GM15510 (cell line): Measurements from ENCODE around the gene SRGAP3.

ENCODE experiments used
- POLR2A ChIP-seq: IDR thresholded peaks from 3 replicates; pipeline ENCODE4 v1.6.1; 2011; ENCODE audit warnings: borderline replicate concordance; ENCODE audit not compliant: insufficient read length; ENCODE audit errors: extremely low read depth

The SRGAP3 gene

DNA sequence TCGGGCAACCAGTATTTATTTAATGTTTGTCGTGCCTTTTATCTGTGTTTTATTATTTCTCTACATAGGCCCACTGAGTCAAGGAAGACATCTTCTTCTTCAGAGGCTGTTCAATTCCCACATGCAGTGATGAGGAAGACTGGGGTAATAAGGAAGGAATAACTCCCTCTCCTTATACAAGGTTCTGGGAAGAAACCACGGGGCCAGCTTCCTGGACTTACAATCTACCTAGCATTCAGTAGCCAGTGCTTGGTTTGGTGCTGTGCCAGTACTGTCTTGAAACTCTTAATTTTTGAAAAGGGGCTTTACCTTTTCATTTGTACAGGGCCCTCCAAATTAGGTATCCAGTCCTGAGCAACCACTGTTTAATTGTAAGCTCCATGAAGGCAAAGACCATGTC, 51.2 kb downstream of the SRGAP3 start:
- no peak for TF ChIP-seq POLR2A

DNA sequence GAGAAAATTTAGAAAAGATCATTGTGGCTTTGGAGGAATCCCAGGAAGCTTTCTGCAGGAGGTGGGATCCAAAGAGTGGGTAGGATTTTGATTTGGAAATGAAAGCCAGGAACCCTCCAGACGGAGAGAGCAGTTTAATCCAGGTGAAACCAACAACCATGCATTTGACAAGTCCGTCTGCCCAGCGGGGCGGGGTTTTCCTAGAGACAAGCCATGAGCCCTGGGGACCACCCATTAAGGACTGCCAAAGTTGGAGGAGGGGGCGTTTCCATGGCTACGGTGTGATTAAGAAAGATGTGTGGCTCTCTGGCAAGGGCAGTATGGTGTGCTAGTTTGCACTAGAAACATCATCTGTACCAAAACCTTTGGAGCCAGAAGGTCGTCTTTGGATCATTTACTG, 53.4 kb downstream of the SRGAP3 start:
- TF ChIP-seq POLR2A, result no peak

DNA sequence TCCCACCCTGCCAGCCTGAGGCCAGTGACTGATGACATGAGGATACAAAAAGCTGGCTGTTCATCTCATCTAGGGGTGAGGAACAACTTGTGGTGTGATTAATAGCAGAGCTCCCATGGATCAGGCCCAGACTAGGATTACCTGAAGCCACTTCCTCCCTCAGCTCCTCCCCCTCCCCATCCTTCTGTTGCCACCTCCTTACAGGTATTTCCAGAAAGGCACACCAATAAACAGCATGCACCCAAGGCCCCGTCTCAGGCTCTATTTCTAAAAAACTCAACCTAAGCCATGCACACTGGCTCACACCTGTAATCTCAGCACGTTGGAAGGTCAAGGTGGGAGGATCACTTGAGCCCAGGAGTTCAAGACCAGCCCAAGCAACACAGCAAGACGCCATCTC, 54.1 kb downstream of the SRGAP3 start:
- no peak for TF ChIP-seq POLR2A

DNA sequence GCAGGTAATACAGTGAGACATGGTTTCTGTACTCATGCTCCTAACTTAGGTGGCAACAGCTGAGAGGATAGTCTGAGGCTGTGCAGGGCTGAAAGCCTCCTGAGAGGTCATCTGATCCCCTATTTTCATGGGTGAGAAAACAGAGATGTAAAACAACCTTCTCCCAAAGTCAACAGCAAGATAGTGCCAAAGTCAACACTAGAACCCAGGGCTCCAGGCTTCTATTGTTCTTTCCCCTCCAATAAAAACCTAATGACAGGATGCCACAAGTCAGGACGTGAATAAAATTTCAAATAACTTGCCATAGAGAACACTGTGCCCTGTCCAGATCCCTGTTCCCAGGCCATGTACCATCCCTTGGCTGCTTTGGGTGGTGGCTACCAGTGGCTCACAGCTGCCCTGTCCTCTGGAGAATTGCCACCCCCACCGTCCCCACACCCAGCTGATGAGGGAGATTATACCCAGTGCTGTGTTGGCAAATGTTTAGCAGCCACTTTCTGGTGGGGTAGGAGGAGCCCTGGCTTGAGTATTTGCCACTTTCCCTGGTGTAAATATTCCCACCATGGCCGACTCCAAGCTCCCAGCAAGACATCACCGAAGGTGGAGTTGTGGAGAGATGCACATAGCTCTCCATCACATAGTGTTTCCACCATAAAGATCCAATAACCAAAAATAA, 54.8 kb downstream of the SRGAP3 start:
- TF ChIP-seq POLR2A, result no peak

DNA sequence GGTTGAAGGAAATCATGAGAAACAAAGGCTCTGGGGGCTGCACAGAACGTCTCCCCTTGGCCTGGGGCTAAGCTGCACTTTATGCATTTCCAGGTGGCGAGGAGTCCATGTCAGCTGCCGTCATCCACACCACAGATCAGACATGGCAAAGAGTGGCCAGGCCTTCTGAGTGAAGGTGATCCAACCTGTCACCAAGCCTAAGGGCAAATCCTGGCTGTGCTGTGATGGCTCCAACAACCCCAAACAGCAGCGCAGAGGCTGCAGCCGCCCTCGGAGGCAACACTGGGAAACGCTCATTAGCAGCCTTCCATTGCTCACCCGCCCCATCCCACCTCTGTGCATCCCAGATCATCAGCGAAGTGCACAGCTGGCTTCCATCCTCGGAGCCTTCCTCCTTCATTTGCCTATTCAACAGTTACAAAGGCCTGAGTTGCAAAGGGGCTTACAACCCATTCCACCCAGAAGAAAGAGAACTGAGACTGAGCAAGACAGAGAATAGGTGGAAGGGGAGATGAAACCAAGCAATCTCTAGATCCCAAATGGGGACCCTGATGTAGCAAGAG, 55.7 kb downstream of the SRGAP3 start:
- TF ChIP-seq POLR2A, result no peak

DNA sequence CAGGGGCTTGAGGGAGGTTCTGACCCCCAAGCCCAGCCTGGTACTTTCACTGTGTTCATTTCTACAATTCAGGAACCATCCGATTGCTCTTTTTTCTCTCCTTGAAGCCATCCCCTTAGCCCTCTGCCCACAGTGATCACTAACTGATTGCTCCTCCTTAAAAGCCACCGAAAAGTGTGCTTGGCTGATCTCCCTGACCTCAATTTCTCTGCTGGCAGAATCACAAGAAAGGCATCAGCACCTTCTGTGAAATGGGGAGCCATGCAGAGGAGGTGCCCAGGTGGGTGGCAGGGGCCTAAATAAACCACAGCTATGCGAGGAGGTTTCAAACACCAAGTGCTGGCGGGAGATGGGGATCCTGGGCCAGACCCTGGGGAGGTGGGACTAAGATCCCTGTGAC, 56.2 kb downstream of the SRGAP3 start:
- TF ChIP-seq POLR2A, result no peak

DNA sequence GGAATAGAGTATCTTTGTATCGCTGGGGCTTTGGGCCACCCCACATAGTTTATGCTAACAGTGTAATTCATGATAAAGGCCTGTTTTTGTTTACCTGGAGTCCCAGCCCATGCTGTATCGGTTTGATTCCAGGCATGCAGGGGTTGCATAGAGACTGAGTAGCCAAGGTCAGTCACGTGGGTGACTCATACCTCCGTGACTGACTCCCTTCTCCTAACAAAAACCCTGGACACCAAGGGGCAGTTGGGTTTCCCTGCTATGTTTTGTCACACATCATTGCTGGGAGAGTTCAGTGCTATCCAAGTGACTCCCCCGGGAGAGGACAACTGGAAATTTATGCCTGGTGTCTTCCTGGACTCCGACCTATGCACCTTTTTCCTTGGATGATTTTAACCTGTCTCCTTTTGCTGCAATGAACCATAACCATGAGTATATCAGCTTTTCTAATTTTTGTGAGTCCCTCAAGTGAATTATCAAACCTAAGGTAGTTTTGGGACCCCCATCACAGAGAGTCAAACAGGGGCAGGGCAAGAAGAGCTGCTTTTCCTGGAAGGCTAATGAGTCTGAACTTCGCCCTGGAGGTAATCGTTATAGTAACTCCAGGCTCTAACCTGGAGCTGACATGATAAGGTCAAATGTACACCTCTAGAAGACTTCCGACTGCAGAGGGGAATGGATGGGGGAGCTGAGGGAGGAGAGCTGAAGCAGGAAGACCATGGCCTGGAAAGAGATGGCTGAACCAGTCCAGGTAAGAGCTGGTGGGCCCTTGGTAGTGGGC, 57.0 kb downstream of the SRGAP3 start:
- TF ChIP-seq POLR2A, result no peak

DNA sequence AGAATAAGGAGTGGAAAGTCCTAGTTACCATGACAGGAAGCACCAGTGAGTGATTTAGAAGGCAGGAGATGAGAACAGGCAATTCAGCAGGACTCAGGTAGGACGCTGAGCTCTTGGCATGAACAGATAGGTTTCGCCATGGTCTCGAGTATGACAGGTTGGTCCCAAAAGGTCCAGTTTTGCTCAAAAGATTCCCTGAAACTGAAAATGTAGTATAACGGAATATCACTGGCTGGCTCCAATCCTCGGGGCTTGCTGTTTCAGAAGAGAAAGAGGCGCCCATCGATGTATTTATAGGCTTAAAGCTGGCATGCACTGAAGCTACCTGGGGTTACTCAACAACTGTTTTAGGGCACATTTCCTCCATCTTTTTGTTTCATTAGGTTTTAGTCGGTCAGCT, 59.2 kb downstream of the SRGAP3 start:
- TF ChIP-seq POLR2A, result no peak

DNA sequence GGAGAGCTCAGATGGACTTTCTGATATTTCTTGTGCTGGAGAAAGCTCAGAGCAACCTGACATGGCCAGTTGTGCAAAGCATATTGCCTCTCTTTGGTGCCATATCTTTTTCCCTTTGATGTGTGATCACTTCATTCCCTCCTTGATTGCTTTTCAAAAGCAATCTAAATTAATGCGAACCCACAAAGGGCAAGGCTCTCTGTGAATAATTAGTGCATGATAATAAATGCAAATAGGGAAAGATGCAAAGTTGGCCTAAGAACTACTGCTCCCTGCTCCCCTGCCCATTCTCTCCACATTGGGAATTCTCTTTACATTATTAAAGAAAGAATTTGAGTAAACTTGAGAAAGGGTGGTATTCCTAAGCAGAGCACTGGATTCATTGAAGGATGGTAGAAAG, 60.9 kb downstream of the SRGAP3 start:
- TF ChIP-seq POLR2A, result no peak

DNA sequence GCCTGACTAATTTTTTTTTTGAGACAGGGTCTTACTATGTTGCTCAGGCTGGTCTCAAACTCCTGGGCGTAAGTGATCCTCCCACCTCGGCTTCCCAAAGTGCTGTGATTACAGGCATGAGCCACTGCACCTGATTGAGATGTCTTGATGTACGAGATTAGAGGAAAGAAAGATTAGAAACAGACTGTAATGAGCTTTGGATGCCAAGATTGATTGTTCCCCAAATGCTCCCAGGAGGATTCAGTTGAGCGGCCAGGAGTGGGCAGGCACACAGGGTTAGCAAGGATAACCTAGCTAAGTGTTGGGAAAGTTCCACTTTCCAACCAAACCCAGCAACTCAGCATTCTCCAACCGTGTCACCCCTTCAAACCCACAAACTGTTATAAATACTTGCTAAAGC, 63.7 kb downstream of the SRGAP3 start:
- no peak for TF ChIP-seq POLR2A

DNA sequence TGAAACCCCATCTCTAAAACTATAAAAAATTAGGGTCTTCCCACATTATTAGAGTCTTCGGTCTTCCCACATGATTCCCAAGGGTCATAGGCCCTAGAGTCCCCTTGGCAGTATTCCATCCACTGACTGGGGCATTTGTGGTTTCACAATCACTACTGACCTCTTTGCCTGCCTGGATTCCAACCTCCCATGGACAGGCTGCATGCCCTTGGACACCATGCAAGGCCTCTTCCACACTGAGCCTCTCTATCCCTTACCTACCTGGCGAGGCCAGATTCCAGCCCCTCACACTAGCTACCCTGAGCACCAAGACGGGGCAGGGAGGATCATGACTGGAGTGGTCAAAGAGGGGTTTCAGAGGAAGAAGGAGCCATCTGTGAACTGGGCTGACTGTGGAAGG, 64.4 kb downstream of the SRGAP3 start:
- TF ChIP-seq POLR2A, result no peak

DNA sequence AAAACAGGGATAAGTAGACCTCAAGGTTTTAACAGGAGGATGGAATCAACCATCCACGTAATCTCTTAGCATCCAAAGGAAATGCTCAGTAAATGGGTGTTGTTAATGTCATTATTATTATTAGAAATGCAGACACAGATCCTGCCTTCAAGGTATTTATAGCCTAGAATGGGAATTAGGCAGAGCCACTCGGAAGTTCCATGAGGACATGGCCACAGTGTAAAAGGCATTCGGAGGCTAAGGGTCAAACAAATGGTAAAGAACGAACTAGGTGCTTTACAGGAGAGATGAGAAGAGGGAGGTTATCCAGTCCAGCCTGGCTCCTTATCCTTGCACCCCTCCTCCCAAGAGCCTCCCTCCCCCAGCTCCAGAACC, 65.0 kb downstream of the SRGAP3 start:
- TF ChIP-seq POLR2A, result no peak

DNA sequence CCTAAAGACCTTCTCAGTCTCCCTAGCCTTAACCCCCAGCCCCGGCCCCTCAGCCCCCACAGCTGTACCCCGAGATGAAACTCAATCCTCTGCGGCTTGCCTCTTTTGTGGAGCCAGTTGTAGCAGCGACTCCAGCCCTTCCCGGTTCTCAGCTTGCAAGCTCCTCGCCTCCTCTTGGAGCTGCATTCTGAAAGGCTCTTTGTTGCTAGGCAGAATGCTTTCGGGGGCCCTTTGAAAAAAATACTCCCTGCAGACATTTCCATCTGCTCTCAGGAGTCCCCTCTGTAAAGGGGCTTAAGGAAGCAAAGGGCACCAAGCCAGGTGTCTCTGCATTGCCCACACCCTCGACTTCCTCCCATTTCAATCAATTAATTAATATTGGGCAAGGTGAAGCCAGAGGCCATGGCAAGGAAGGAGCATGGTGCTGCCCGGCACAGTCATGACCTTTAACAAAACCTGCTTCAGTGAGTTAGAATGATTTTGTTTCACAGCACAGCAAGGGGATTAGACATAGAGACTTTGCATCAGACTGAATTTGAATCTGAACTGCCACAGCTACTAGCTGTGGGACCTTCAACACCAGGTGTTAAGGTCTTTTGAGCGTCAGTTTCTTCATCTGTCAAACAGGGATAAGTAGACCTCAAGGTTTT, 65.5 kb downstream of the SRGAP3 start:
- no peak for TF ChIP-seq POLR2A

DNA sequence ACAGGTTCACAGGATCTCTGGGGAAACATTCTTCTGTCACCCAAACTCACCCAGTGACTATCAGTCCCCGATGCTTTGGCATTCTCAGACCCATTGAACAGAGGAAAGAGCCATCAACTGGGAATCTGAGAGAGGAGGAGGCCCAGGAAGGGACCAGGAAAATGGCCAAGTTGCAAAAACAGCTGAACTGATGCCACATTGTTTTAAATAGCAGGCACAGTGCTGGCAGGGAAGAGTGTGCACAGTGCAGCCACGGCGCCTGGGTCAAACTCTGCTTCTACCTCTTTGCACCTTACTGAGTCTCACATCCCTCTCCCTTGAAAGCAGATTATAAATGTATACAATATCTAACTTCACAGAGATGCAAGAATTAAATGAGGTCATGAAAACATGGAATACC, 66.4 kb downstream of the SRGAP3 start:
- TF ChIP-seq POLR2A, result no peak

DNA sequence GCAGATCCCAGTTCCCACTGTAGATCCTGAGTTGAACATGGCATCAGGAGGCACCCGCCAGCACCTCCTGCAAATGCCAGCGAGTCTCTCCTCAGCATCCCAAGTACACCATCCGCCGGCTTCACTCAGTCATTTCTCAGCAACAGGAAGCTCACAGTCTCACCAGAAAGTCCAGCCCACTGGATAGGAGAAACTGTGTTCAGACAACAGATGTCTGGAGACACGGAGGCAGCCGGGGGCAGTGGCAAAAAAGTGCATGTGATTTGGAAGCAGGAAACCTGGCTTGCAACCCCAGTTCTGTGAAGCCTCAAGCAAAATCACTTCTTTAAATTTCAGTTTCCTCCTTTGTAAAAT, 68.7 kb downstream of the SRGAP3 start:
- TF ChIP-seq POLR2A, result no peak
